Fibroblast of peridontal ligament (primary cell): ENCODE measurements around the gene PCGF1.

ENCODE experiments used
- DNase-seq: peaks from one replicate; pipeline ENCODE4 v3.0.0-alpha.2; 2010; ENCODE audit errors: extremely low read depth

The PCGF1 gene

DNA sequence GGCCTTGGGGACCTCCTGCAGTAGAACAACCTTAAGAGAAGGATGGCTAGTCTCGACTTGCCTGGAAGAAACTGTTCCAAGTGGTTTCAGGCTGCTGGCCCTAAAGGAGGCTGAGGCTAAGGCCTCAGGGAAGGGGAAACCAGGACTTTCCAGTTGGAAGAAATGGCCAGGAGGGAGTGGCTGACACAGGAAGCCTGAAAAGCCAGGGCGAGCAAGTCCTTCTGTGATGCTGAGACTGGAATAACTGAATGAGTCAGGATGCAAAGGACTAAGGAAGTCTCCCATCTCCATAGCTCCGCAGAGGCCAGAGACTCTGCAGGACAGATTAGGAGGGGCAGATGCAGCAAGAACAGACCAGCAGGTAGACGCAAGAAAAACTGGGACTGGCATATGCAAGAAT is 29.6 kb upstream of the PCGF1 start:
- peak; percentile 31 for DNase-seq

DNA sequence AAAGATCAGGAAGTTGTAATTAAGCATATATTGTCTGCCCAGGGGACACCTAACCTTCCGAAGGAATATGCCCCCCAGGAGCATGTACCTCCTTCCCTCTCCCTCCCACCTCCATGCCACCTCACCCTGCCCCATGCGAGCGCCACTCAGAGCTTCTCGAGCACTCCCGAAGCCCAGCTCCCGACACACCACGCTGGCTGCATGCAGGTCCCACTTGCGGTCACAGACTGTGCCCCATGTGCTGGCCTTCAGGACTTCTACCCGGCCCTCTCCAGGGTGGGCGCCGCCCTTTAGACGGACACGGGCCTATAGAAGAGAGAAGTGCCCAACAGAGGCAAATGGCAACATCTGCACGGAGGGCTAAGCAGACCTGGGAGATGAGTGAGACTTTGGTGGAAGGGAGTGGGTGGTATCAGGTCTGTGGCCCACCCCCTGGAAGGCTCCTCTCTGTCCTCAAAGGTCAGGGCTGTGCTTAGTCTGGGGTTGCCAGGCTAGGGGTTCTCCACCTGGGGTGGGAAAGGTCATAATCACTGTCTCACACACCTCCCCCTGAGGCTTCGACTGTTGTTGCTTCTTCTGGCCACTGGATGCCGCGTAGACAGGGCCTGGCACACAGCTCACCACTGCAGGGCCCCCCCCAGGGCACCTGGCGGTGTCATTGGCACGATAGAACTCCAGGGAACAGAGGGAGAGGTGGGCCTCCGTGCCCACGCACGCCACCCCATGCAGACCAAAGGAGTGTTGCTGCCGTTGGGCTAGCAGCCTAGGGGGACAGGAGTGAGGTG is 28.9 kb upstream of the PCGF1 start:
- DNase-seq: no peak

DNA sequence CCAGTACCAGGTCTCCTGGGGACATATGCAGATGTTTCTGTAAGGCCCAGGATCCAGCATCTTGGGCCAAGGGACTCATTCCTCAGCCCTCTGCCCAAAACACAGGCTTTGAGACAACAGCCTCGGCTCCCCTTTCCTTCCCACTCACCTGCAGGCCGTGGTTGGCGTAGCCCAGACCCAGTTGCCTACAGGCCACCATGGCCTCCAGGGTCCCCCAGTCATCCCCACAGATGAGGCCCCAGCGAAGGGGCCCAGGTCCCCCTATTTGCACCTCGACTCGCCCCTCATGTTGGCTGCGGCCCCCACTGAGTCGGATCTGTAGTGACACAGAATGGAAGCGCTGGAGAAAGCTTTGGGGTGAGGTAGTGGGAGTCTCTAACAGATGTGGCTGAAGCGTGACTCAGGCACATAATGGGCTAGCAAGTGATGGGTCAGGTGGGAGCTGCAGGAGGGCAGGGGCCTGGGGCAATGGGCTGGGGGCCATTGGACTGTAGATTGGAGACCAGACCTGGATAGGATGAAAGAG is 28.0 kb upstream of the PCGF1 start:
- no peak for DNase-seq

DNA sequence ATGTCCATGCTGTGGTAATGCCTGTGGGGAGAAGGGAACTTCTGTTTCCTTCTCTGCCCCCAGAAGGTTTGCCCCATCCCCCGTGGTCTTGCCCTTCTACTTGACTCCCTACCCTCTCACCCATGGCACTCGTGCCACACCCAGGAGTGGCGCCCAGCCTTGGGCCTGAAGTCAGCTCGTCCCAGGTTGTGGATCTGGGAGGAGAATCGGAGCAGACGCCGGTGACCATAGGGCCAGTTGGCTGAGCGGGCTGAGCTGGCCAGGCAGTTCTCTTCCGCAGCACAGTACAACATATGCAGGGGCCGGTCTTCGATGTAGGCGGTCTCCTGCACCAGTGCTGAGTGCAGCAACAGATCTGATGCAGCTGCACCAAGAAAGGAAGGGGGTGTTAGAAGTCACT is 26.9 kb upstream of the PCGF1 start:
- DNase-seq: no peak

DNA sequence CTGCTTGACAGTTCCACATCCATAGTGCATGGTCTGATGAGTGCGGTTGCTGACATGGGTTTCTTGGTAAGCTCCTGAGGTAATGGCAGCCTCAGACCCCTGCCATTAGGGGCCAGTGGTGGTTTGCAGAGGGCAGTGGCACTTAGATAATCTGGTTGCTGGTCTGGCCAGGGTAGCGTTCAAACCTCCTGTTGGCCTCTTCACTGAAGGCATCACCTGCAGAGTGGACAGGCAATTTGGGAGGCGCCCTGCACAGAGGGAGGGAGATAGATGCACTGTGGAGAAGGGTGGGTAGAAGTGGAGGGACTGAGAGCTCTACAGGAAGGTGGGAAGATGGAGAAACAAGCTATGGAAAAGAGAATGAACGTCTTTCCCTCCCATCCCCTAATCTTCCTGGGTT is 26.0 kb upstream of the PCGF1 start:
- no peak for DNase-seq

DNA sequence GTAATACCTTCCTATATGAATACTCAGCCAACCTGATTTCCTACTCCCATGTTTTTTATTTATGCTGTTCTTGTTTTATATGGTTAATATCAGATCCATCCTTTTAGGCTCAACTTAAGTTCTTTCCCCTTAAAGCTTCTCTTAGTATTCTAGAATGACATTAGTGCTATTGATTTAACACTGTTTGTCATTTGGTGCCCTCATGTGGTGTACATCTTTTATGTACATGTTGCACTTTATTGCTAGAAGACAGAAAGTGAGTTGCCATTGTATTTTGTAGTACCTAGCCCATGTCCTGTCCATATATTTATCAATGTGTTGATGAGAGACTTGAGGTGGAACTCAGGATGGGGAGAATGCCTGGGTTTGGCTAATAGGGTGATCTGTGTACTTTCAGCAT is 24.7 kb upstream of the PCGF1 start:
- peak; percentile 78 for DNase-seq

DNA sequence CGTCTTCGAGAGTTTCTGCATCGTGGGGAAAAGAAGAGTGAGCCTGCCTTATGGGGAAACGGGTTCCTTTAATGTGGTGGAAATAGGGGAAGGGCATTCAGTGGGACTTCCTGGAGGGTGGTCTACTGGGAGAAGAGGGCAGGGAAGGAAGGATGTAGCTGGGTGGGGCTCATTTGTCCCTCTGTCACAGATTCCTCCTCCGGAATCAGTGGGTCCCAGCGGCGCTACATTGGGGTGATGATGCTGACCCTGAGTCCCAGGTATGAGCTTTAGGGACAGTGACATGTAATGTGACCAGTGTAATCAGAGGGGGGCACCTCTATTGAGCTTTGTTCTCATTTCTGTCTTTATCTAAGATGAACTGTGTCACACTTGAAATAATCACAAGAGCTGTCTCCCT is 24.2 kb upstream of the PCGF1 start:
- no peak for DNase-seq

DNA sequence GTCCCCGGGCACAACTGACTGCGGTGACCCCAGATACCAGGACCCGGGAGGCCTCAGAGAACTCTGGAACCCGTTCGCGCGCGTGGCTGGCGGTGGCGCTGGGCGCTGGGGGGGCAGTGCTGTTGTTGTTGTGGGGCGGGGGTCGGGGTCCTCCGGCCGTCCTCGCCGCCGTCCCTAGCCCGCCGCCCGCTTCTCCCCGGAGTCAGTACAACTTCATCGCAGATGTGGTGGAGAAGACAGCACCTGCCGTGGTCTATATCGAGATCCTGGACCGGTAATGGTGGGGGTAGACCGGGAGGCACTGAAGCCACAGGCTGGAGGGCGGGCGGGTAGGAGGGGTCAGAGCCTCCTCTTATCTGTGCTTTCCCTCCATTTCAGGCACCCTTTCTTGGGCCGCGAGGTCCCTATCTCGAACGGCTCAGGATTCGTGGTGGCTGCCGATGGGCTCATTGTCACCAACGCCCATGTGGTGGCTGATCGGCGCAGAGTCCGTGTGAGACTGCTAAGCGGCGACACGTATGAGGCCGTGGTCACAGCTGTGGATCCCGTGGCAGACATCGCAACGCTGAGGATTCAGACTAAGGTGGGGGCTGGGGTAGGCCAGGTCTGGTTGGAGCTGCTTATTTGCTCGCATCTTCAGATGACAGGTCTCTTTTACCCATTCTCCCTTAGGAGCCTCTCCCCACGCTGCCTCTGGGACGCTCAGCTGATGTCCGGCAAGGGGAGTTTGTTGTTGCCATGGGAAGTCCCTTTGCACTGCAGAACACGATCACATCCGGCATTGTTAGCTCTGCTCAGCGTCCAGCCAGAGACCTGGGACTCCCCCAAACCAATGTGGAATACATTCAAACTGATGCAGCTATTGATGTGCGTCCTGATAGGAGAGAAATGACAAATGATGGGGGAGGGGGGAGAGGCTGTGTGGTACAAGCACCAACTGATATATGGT is 23.0 kb upstream of the PCGF1 start:
- peak; percentile 36 for DNase-seq

DNA sequence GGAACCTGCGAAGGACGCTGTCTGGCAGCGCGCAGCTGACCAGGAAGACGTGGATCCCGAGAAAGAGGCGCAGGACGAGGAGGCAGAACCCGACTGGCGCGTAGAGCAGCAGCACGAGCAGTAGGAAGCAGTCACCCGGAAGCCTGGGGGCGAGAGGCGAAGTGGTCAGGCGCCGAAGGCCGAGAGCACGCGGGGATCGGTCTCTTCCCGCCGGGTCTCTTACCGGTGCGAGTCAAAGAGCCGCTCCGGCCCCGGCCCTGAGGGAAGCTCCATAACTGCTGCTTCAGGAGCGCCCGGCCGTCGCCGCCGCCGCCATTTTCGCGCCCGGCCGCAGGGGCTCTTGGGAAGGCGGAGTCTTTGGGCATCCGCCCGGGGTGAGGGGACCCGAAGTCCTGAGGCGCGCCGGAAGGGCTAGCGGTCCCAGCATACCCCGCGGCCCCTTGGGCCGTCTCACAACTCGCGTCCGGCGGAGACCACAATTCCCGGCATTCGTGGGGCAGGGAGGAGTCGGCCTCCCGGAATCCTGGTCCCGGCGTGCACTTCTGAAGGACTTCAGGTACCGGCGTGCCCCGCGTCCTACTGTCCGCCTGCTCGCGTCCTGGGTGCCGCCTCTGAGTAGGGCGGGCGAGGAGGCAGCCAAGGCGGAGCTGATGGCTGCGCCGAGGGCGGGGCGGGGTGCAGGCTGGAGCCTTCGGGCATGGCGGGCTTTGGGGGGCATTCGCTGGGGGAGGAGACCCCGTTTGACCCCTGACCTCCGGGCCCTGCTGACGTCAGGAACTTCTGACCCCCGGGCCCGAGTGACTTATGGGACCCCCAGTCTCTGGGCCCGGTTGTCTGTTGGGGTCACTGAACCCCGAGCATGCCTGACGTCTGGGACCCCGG is 22.1 kb upstream of the PCGF1 start, which contains the start of the genes AUP1 and HTRA2:
Gene AUP1 (minus strand): TSS at position 350 of the 882 bp plus-strand sequence. CDS start 77 bp downstream, at position 273.
Gene HTRA2 (plus strand): TSS at position 577 of the 882 bp plus-strand sequence. CDS start 74 bp downstream, at position 651.
- peak; percentile 99 for DNase-seq

DNA sequence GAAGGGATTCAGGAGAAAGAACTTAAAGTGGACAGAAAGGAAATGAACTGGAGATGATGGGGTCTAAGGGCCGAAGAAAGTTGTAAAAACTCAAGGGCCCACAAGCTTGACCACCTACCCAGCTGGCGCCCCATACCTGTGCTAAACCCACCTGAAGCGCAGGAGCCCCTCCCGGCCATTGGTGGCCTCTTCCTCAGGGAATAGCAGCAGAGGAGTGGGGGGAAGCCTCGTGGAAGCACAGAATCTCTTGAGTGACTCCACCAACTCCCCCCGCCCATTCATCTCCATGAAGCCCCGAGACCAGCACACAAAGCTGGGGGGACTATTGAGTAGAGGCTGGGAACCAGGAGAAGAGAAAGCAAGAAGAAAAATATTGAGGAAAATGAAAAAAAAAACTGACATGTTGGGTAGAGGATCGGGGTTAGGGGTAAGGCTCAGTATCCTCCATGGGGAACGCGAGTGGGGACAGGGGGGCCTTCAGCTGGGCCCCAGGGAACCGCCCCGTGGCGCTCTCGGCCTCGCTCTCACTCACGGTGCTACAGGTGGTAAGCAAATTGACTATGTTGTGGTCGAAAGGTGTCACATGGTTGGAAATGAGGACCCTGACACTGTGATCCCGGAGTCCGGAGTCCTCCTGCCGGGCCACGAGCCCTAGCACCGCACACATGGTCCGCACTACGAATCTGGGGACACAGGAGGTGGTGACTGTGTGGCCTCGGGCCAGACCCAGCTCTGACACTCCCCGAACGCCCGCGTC is 21.3 kb upstream of the PCGF1 start:
- no peak for DNase-seq

DNA sequence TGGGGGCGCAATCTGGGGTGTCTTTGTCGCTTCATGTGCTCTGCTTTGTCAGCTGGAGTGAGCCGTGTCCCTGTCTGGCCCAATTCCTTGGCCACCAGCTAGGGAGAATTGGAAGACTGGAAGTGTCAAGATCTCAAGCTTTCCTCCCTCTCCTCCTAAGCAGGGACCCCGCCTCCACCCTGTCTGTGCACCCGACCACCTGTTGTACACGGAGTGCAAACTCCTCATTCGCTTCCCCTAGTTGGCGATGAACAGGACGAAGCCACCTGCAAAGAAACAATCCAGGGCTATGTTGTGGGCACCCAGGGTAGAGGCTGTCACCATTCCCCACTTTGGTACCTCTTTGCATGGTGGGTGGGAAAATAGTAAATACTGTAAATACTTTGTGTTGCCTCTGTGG is 20.2 kb upstream of the PCGF1 start:
- DNase-seq: no peak

DNA sequence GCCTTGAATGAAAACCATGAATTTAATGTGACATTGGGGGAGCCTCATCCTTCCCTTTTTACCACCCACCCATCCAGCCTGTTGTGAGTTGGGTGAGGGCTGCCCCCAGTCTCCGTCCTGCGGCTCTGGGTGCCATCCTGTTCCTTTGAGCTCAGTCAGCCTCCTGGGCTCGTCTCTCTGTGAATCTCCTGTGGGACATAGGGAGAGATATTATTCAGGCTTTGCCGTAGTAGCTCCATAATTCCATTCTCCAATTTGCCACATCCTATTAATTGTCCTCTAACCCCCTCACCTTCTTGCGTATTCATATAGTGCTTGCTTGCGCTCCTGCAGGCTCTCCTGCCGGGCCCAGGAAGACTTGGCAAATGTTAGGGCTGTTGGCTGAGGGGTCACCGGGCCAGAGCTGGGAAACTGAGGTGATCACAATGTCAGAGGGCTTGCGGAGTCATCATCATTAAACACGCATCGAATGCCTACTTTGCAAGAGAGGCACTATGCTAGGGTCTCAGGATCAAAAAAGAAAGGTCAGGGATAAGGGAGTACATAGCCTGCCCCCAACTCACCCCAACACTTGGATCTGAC is 19.2 kb upstream of the PCGF1 start:
- no peak for DNase-seq

DNA sequence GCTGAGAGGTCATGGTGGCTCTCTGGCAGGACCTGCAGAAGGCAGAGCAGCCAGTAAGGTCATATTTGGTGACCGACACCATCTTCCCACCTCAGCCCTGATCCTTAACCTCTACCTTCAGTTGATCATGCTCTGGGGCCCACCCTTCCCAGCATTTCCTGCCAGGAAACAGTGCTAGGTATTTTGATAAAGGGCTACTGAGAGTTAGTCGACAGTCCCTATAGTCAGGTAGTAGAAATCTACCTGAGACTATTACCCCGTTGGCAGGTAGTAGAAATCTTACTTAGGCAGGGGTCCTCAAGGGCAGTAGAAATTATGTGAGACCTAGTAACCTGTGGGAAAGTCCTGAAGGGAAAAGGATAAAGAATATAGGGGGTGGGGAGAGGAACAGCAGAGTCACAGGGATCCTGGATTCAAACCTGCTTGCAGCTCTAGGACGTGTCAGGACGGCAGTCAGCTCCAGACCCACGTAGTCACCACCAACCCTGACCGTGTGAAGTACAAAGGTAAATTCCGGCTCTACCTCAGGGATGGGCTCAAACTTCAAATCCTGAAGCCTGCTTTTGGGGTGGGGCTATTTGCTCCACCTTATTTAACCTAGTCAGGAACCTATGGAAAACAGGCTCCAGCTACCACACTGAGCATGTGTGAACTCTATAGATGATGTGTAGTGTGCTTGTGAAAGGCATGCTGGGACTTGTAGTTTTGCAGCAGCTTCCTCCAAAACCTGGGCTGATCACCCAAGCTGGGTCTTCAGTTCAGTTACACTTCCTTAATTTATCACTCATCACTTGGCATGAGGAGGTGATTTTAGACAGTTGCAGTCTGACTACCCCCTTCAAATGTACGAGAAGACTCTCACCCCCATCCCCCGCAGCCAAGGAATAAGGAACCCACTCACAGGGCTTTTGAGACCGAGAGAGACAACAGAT is 18.5 kb upstream of the PCGF1 start, which contains the start of gene DQX1:
Gene DQX1 (minus strand): TSS at position 515 of the 932 bp plus-strand sequence. CDS start 502 bp downstream, at position 13.
- DNase-seq: no peak

DNA sequence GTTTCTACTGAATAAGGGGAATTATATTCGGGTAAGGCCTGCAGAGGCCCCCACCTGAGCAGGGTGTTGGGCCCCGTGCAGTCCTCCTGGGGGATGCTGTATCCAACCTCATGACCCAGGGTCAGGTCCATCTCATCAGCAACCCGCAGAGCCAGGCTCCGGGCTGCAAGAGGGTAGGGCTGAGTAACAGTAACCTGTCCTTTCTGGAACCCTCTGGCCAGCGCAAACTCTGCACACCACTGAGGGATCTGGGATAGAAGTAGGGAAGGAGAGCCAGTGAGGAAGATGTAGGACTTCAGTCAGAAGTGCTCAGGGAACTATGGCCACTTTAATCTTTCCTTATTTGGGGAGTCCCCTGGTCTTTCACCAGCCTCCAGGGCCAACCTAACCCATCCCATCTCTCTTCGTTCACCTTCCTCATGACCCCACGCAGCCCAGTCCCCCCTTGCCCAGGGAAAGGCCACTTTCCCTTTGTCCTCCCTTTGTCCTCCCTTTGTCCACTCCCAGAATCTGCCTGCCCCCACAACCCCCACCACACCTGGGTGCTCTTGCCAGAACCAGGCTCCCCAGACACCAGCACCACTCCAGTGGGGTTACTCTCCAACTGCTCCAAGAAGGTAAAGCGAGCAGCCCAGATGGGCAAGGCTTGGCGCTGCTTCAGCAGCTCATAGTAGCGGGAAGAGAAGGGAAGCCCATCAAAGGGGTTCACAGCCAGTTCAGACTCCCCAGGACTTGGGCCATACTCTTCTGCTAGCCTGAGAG is 17.6 kb upstream of the PCGF1 start:
- no peak for DNase-seq

DNA sequence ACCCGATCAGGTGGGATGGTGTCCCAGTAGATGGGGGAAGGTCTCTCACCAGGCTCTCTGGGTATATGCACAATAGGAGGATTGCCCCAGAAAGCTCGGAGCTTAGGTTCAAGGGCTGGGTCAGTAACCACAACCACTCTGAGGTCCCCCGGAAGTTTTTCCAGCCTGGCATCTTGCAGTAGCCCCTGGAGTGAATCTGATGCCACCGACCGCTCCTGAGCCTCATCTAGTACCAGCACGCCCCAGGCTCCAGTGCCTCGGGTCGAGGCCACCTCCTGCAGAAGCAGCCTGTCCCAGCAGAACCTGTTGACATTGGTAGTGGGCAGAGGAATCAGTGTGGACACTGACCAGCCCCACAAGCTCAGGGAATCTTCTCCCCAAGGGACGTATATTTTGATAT is 16.5 kb upstream of the PCGF1 start:
- DNase-seq: no peak

DNA sequence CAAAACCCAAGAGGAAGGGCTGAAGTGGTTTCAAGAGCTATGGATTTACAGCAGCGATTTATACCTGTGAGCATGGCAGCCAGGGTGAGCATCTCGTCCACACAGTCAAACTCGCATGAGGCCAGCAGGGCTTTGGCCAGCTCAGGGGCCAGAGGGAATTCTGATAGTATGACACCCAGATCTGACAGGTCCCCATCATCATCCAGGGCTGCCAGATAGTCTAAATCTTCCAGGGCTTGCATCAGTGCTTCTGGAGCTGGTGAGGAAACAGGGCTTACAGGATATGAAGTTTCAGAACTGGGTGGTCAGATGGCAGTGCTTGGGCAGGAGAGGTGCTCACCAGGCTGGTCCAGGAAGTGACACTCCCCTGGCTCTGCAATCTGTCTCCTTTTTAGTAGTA is 15.0 kb upstream of the PCGF1 start:
- no peak for DNase-seq

DNA sequence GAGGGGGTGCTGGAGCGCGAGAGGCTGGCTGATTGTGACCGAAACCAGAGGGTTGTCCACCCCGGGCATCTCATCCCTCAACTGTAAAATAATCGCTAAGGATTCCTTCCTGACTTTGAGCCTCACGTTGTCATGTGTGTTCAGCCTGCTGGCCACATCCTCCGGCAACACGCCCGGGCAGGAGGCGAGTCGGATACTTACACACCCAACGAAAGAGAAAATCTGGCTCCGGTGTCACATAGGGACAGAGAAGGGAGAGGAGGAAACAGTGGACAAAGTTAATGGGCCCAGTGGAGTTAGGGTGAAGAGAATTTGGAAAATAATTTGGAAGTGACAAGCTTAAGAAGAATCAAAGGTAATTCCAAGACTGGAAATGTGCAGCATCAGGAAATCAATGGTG is 9.2 kb upstream of the PCGF1 start:
- DNase-seq: no peak

DNA sequence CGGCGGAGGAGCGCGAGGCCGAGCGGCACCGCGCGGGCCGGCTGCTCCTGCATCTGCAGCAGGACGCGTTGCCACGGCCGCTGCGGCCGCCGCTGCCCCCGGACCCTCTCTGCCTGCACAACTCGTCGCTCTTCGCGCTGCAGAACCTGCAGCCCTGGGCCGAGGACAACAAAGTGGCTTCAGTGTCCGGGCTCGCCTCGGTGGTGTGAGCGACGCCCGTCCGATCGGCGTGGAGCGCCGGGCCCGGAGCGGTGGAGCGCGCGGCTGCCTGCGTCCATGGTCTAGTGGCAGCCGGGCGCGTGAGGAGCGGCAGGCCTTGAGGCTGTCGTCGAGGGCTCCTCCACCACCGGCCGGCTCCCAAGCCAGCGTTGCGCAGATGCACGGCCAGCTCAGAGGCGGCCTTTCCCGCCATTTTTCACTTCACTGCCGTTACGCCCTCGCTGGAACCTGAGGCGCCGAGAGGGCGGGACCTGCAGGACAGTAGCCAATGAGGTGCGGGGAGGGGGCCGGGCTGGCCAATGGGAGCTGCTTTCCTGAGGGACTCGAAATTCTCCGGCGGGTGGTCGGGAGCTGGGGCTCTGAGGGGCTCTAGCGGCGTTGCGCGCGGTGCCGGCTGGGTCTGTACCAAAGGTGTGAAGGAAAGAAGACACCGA is 8.6 kb upstream of the PCGF1 start:
- DNase-seq: no peak
